Lower leg skin (tissue), 3 donors: Measurements from ENCODE around the gene YWHAG.

Source experiments
- CTCF ChIP-seq, 3 donors: fragments of 450-650 bp; IDR thresholded peaks; one replicate each; pipeline ENCODE4 v1.5.1; 2016; ENCODE audit warnings: antibody characterized with exemption in 3 of 3, mild to moderate bottlenecking in 3 of 3, moderate library complexity in 2 of 3
- POLR2A ChIP-seq, 2 donors: fragments of 450-650 bp; IDR thresholded peaks; one replicate each; pipeline ENCODE4 v1.6.1; 2016 to 2017; ENCODE audit warnings: antibody characterized with exemption in 2 of 2, mild to moderate bottlenecking in 1 of 2, moderate library complexity in 1 of 2

GRCh38 chr7:76315364-76315763 lies 43.4 kb downstream of the YWHAG start:
- no peak for TF ChIP-seq CTCF (IDR thresholded peaks at IDR 0.05)
- no peak for TF ChIP-seq POLR2A (IDR thresholded peaks at IDR 0.05)
